ENCODE measurements around the gene COL13A1.

The COL13A1 gene

GRCh38 chr10:69974551-69975155 lies 172.9 kb downstream of the COL13A1 start:
- DNase-seq = no peak

DNA sequence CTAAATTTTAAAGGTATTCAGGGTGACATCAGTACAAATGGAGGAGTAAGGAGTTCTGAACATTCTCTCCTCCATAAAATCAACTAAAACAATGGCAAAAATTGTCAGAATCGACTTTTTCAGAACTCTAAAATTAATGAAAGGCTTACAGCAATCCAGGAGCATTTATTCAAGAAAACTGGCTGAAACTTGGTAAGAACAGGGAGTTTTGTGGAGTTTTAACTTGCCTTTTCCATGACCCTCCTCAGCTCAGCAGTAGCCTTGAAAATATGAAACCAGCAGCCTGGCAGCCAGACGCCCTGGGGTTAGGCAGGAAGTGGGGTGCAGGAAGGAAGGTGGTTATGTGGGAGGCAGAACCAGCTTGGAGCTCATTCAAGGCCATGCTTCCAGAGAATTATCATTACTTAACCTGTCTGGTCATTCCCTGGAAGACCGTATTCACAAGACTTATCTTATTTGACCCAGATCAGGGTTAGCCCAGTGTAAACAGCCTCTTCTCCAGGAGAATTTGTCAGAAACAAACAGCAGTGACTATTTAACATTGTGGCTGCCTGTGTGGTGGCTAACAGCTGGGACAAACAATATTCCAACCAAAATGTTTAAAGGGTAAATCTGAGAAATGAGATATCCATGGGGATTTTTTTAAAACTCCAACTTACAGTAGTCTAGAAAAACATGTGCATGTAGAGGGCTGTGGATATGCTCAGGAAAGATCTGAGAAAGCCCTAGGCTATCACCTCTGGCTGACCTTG lies 175.3 kb downstream of the COL13A1 start:
- DNase-seq = peak; percentile 32

DNA sequence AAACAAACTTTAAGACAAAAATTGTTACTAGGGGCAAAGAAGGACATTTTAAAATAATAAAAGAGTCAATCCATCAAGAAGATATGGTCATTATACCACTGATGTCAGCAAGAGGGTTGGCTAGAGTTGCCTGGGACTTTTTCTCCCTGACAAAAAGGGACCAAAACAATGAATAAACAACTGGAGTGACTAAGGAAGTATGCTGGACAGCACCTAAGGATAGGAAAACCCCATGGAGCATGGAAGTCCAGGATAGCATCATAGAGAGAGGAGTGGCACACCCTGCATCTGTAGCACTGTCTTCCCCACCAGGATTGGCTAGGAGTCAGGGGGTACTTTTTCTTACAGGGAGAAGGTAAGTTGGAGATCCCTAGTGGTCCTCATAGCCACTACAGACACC lies 177.5 kb downstream of the COL13A1 start:
- DNase-seq = no peak

GRCh38 chr10:69980672-69981071 lies 179.0 kb downstream of the COL13A1 start:
- DNase-seq = no peak

GRCh38 chr10:69988094-69988493 lies 186.4 kb downstream of the COL13A1 start:
- no peak for DNase-seq

DNA sequence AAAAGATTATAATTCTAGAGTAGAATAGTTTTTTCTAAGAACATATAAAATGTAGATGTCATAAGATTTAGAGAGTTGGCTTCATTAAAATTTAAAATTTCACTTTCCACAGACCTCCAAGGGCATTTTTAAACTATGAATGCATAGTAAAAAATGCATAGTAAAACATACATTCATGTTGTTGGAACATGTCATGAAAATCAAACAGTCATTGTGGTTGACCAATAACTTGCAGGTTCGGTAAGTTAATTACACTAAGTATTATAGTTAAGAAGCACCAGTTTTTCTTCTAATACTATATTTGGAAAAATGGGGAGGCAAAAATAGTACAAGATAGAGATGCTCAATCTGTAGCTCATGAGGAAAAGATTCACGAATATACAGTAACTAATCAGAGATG lies 189.4 kb downstream of the COL13A1 start:
- DNase-seq = no peak

DNA sequence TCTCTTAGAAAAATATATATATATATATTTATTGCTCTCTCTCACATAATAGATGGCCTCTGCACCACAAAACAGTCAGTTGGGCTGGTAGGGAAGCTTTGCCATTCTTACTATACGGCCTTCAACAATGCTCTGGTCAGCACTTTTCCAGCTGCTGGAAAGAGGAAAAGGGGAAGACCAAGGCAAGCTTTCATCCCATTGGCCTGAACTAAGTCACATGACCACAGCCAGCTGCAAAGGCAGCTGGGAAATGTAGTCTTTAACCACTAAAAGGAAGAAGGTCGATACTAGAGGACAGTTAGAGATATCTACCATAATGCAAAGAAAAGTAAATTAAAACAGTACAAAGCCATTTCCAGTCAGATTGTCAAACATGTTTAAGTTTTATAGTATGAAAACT lies 192.6 kb downstream of the COL13A1 start:
- peak; percentile 26 for DNase-seq

DNA sequence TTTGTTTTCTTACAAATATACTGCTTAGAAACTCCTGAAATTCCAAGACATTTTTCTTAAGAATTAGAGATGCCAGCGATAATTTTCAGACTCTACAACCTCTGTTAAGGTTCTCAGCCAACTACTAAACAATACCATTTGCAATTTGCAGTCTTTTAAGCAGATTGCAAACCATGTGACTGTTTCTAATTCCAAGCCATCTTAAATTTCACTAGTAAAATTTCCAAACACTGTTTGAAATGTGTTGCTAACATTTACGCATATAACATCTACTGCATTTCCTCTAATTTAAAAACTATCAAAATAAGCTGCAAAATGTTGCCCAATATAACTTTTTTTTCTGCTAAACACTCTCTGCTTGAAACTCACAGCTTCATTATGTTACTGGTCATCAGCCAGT lies 194.9 kb downstream of the COL13A1 start:
- DNase-seq = no peak

DNA sequence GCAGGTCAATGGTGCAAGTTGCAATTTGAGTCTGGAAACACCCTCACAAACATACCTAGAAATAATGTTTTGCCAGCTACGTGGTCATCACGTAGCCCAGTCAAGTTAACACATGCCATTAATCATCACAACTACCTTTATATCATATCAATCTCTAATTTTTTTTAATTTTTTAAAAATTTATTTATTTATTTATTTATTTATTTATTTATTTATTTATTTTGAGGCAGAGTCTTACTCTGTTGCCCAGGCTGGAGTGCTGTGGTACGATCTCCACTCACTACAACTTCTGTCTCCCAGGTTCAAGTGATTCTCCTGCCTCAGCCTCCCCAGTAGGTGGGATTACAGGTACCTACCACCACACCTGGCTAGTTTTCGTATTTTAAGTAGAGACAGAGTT lies 198.6 kb downstream of the COL13A1 start:
- no peak for DNase-seq

DNA sequence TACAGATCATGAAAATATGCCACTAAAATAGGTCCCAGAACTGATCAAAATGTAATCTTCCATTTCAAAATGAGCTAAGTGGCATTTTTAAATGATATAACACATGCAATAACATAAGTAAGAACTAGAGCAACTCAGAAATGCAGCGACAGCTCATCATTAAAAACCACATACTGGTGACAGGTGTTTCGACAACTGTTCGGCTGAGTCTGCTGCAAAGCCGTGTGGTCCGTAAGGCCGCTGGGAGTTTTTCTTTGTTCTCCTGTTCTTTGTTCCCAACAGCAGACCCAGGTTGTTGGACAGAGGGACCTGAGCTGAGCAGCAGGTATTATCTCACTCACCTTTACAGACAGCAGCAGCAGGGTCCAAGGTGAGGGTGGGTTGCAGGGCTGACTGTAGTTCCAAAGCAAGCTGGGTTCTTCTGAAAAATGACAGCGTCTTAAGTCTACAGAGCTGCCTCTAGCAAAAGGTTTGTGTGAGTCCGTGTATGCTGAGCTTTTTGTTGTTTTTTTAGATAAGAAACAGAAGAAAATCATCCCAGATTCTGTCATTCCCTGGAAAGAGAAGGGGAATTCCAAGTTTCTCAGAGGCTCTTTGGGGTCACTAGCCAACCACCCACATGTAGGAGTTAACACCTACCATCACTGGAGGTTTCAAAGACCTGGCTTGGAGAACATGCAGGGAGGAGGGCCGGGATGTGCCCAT lies 205.6 kb downstream of the COL13A1 start:
- no peak for DNase-seq
